Tibial artery (tissue), 4 donors: ENCODE data around the gene KIF6.

Source experiments
- DNase-seq, 2 donors: peaks; one replicate each; pipeline ENCODE4 v3.0.0-alpha.2; 2019
- H3K27ac ChIP-seq, 2 donors: fragments of 200-600 bp; sonication (generic) in 1 of 2; 1 replicate in 1 of 2; 2 replicates in 1 of 2; pipeline ENCODE4 v1.5.1; 2018 to 2019; ENCODE audit warnings: mild to moderate bottlenecking in 1 of 2
- H3K27me3 ChIP-seq, 2 donors: fragments of 200-600 bp; sonication (generic) in 1 of 2; one replicate each; pipeline versions ENCODE4 v1.5.1 to v1.6.0; 2016 to 2019
- H3K36me3 ChIP-seq, 3 donors: fragments of 200-600 bp; sonication (generic) in 2 of 3; one replicate each; pipeline ENCODE4 v1.5.1; 2016 to 2019; ENCODE audit warnings: mild to moderate bottlenecking in 2 of 3
- H3K4me1 ChIP-seq, 4 donors: fragments of 200-600 bp; sonication (generic) in 2 of 4; 1 replicate in 3 of 4; 2 replicates in 1 of 4; pipeline ENCODE4 v1.5.1; 2016 to 2019
- H3K4me3 ChIP-seq, 2 donors: fragments of 200-600 bp; sonication (generic) in 1 of 2; 1 replicate in 1 of 2; 2 replicates in 1 of 2; pipeline ENCODE4 v1.5.1; 2018 to 2019; ENCODE audit warnings: mild to moderate bottlenecking in 2 of 2
- H3K9me3 ChIP-seq, 3 donors: fragments of 200-600 bp; sonication (generic) in 1 of 3; one replicate each; pipeline ENCODE4 v1.5.1; 2016 to 2019
- CTCF ChIP-seq, 2 experiments: fragments of 200-600 bp in 1 of 2; fragments of 450-650 bp in 1 of 2; IDR thresholded peaks; one replicate each; pipeline ENCODE4 v1.5.1; 2017 to 2019; ENCODE audit warnings: antibody characterized with exemption in 2 of 2, mild to moderate bottlenecking in 1 of 2, moderate library complexity in 1 of 2
- intact Hi-C: fragments of 100-400 bp; cut with DNase I; formaldehyde crosslinking; loops from one replicate; pipeline ENCODE4 v1.15.0; 2023; ENCODE audit warnings: low total_unique reads

KIF6 gene

GRCh38 chr6:39339096-39339867 is 385.9 kb downstream of the KIF6 start:
- no peak for TF ChIP-seq CTCF (IDR thresholded peaks at IDR 0.05)
- Histone ChIP-seq H3K4me3 (no peak overlapping the region), H3K27ac (peak overlapping the region in 1 of 2 donors; percentile 36), H3K9me3 (no peaks in the 10 kb centered on the region), H3K36me3 (no peaks in the 10 kb centered on the region), H3K27me3 (no peaks in the 10 kb centered on the region), H3K4me1 (peaks cover 0 to 45% (median 26%) of the 10 kb centered on the region in 4 donors)
- intact Hi-C loops, result no loop called here
- DNase-seq, result no peak

- Histone ChIP-seq H3K27ac (no peak overlapping the region), H3K9me3 (no peaks in the 10 kb centered on the region), H3K36me3 (no peaks in the 10 kb centered on the region), H3K27me3 (no peaks in the 10 kb centered on the region), H3K4me3 (no peak overlapping the region), H3K4me1 (peaks cover 0 to 43% (median 26%) of the 10 kb centered on the region in 4 donors)
- intact Hi-C loops, result no loop called here
- no peak for DNase-seq
- TF ChIP-seq CTCF (IDR thresholded peaks at IDR 0.05), result no peak
These were observed 386.8 kb downstream of the KIF6 start for GRCh38 chr6:39338397-39338796.

GRCh38 chr6:39335780-39336545 is 389.2 kb downstream of the KIF6 start:
- TF ChIP-seq CTCF (IDR thresholded peaks at IDR 0.05), result no peak
- H3K4me1 ChIP-seq, result peaks cover 0 to 35% (median 26%) of the 10 kb centered on the region in 4 donors
- no peak overlapping the region for H3K27ac ChIP-seq
- no peaks in the 10 kb centered on the region for H3K9me3 ChIP-seq
- no peaks in the 10 kb centered on the region for H3K36me3 ChIP-seq
- intact Hi-C loops, result no loop called here
- H3K4me3 ChIP-seq, result no peak overlapping the region
- no peaks in the 10 kb centered on the region for H3K27me3 ChIP-seq
- DNase-seq, result no peak

GRCh38 chr6:39333644-39334438 is 391.4 kb downstream of the KIF6 start:
- H3K27me3 ChIP-seq, result no peaks in the 10 kb centered on the region
- no peak overlapping the region for H3K4me3 ChIP-seq
- H3K4me1 ChIP-seq, result peaks cover 0 to 20% (median 9%) of the 10 kb centered on the region in 4 donors
- intact Hi-C loops, result no loop called here
- no peaks in the 10 kb centered on the region for H3K36me3 ChIP-seq
- H3K9me3 ChIP-seq, result no peaks in the 10 kb centered on the region
- no peak for TF ChIP-seq CTCF (IDR thresholded peaks at IDR 0.05)
- no peak for DNase-seq
- no peak overlapping the region for H3K27ac ChIP-seq

- DNase-seq, result no peak
- Histone ChIP-seq H3K27ac (no peak overlapping the region), H3K27me3 (peaks cover 0 to 6% of the 10 kb centered on the region in 2 donors), H3K9me3 (no peaks in the 10 kb centered on the region), H3K36me3 (no peaks in the 10 kb centered on the region), H3K4me3 (no peak overlapping the region), H3K4me1 (peaks cover 0 to 8% (median 0%) of the 10 kb centered on the region in 4 donors)
- intact Hi-C loops, result no loop called here
- no peak for TF ChIP-seq CTCF (IDR thresholded peaks at IDR 0.05)
These were observed 394.7 kb downstream of the KIF6 start for GRCh38 chr6:39330476-39330875.
